Measurements from ENCODE around the gene CARD19. TPM values are rescaled to one million over a fixed set of nuclear protein-coding genes. Genes with fewer than 3 reads are reported as not detected.

The CARD19 gene
- total and polyA plus RNA-seq, 2 experiments from 2014 or later, result 36.8 to 48.3 TPM

DNA sequence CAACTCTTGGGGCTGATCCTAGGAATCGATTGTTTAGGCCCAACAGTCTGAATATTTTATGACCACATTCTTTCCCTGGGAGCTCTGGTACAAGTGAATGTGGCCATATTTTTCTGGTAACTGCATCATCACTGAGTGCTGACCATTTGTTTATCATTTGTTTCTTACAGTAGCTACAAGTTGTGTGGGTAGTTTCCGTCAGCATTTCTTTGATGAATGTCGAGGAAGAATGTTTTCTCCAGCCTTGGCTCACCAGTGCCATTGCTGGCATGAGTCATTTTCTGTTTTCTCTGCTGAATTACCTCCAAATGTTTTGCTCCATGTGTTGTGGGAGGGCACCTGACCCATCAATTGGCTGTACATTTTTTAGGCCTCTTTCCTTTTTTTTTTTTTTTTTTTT lies 14.1 kb upstream of the CARD19 start (continued):
- TF ChIP-seq ZNF462 (CRISPR knock-in tag; IDR thresholded peaks at IDR 0.05) (no peak), STAT1 (IDR thresholded peaks at IDR 0.05; ENCODE audit: unreplicated experiment) (no peak), REST (IDR thresholded peaks at IDR 0.05; ENCODE audit: unreplicated experiment) (no peak)

DNA sequence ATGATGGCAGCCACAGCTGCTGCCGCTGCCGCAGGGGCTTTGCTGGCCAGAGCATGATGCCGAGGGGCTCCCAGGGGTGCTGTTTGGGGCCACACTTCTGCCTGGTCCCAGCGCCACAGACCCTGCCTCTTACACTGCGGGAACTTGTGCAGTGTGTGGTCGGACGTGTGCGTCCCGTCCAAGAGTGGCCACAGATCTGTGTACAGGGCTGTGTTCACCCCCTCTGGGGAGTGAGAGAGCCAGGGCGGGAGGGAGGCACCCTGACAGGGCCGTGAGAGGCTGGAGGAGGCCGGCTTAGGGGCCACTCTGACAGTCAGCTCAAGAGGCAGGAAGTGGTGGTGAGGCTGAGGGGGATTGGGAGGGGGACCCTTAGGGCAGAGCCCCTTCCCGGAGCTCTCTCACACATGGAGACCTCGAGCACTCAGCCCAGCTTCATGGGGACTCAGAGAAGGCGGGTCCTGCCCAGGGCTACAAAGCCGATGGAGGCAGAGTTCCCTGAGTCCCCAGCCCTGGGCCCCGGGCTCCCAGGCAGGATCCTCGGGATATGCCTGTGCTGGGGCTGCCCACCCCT lies 13.1 kb upstream of the CARD19 start:
- no peak for DNase-seq (ENCODE audit: low spot score)
- H2AFZ ChIP-seq, result no peak overlapping the region
- Mint-ChIP-seq H3K27me3 (ENCODE audit: insufficient read depth, low read depth, poor library complexity) (peaks cover 4% of the 10 kb centered on the region), H3K36me3 (ENCODE audit: low read depth) (peaks cover 10% of the 10 kb centered on the region), H3K27ac (no peak overlapping the region), H3K9me3 (peaks cover 10% of the 10 kb centered on the region; the same call in 2 of the 3 replicates), H3K4me1 (peaks cover 4% of the 10 kb centered on the region; the same call in 1 of the 3 replicates), H3K4me3 (no peak overlapping the region)
- TF ChIP-seq ZNF114 (CRISPR knock-in tag; IDR thresholded peaks at IDR 0.05), result no peak
- TF ChIP-seq, protein P1, sequence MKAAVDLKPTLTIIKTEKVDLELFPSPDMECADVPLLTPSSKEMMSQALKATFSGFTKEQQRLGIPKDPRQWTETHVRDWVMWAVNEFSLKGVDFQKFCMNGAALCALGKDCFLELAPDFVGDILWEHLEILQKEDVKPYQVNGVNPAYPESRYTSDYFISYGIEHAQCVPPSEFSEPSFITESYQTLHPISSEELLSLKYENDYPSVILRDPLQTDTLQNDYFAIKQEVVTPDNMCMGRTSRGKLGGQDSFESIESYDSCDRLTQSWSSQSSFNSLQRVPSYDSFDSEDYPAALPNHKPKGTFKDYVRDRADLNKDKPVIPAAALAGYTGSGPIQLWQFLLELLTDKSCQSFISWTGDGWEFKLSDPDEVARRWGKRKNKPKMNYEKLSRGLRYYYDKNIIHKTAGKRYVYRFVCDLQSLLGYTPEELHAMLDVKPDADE (IDR thresholded peaks at IDR 0.05), result no peak
- ATAC-seq, result peak; percentile 49
- H3F3A ChIP-seq (replicated peaks; ENCODE audit: low read depth), result no peaks in the 10 kb centered on the region
- H3K27ac ChIP-seq (ENCODE audit: low read depth), result no peak overlapping the region
- H3K9me2 ChIP-seq (ENCODE audit: insufficient read depth), result no peaks in the 10 kb centered on the region
- no peaks in the 10 kb centered on the region for H3K27me3 ChIP-seq (ENCODE audit: insufficient read depth)
- no peaks in the 10 kb centered on the region for H3K4me1 ChIP-seq (ENCODE audit: insufficient read depth)
- no peak overlapping the region for H3K4me3 ChIP-seq
- H3K79me2 ChIP-seq (replicated peaks; ENCODE audit: insufficient read depth), result no peaks in the 10 kb centered on the region
- no peaks in the 10 kb centered on the region for H4K20me1 ChIP-seq (replicated peaks; ENCODE audit: insufficient read depth)
- H3K4me2 ChIP-seq, result no peak overlapping the region
- H3K36me3 ChIP-seq (ENCODE audit: insufficient read depth), result no peaks in the 10 kb centered on the region; the same call in 1 of the 2 replicates
